Measurements from ENCODE around the gene ATP6V0A4. TPM values are rescaled to one million over a fixed set of nuclear protein-coding genes. Genes with fewer than 3 reads are reported as not detected.

ATP6V0A4 gene
- total RNA-seq, 1 donor from 2014 or later, result not detected

GRCh38 chr7:138770904-138771303 lies 27.1 kb downstream of the ATP6V0A4 start:
- Mint-ChIP-seq H3K36me3 (ENCODE audit: low read depth, unreplicated experiment) (no peaks in the 10 kb centered on the region), H3K9me3 (ENCODE audit: unreplicated experiment) (no peaks in the 10 kb centered on the region), H3K4me3 (ENCODE audit: unreplicated experiment) (no peak overlapping the region), H3K27ac (ENCODE audit: unreplicated experiment) (no peak overlapping the region), H3K27me3 (ENCODE audit: unreplicated experiment) (peaks cover 7% of the 10 kb centered on the region), H3K4me1 (ENCODE audit: unreplicated experiment) (no peaks in the 10 kb centered on the region)
- TF ChIP-seq CTCF (IDR thresholded peaks at IDR 0.05; ENCODE audit: unreplicated experiment), result no peak
- DNase-seq (ENCODE audit: low spot score), result no peak

- DNase-seq (ENCODE audit: low spot score), result no peak
- Mint-ChIP-seq H3K36me3 (ENCODE audit: low read depth, unreplicated experiment) (no peaks in the 10 kb centered on the region), H3K9me3 (ENCODE audit: unreplicated experiment) (no peaks in the 10 kb centered on the region), H3K4me1 (ENCODE audit: unreplicated experiment) (peaks cover 2% of the 10 kb centered on the region), H3K27me3 (ENCODE audit: unreplicated experiment) (peaks cover 5% of the 10 kb centered on the region), H3K4me3 (ENCODE audit: unreplicated experiment) (no peak overlapping the region), H3K27ac (ENCODE audit: unreplicated experiment) (no peak overlapping the region)
- TF ChIP-seq CTCF (IDR thresholded peaks at IDR 0.05; ENCODE audit: unreplicated experiment), result no peak
Measured at GRCh38 chr7:138768241-138768640, 29.8 kb downstream of the ATP6V0A4 start.

- Mint-ChIP-seq H3K27me3 (ENCODE audit: unreplicated experiment) (no peaks in the 10 kb centered on the region), H3K27ac (ENCODE audit: unreplicated experiment) (no peak overlapping the region), H3K4me3 (ENCODE audit: unreplicated experiment) (no peak overlapping the region), H3K36me3 (ENCODE audit: low read depth, unreplicated experiment) (no peaks in the 10 kb centered on the region), H3K9me3 (ENCODE audit: unreplicated experiment) (no peaks in the 10 kb centered on the region), H3K4me1 (ENCODE audit: unreplicated experiment) (no peaks in the 10 kb centered on the region)
- no peak for DNase-seq (ENCODE audit: low spot score)
- TF ChIP-seq CTCF (IDR thresholded peaks at IDR 0.05; ENCODE audit: unreplicated experiment), result no peak
Measured at GRCh38 chr7:138756591-138757242, 41.3 kb downstream of the ATP6V0A4 start.

- Mint-ChIP-seq H3K36me3 (ENCODE audit: low read depth, unreplicated experiment) (no peaks in the 10 kb centered on the region), H3K27ac (ENCODE audit: unreplicated experiment) (no peak overlapping the region), H3K27me3 (ENCODE audit: unreplicated experiment) (peaks cover 2% of the 10 kb centered on the region), H3K4me1 (ENCODE audit: unreplicated experiment) (no peaks in the 10 kb centered on the region), H3K4me3 (ENCODE audit: unreplicated experiment) (no peak overlapping the region), H3K9me3 (ENCODE audit: unreplicated experiment) (no peaks in the 10 kb centered on the region)
- DNase-seq (ENCODE audit: low spot score), result no peak
- TF ChIP-seq CTCF (IDR thresholded peaks at IDR 0.05; ENCODE audit: unreplicated experiment), result no peak
Measured at GRCh38 chr7:138755842-138756590, 42.0 kb downstream of the ATP6V0A4 start.

GRCh38 chr7:138755331-138755747 lies 42.7 kb downstream of the ATP6V0A4 start:
- Mint-ChIP-seq H3K27ac (ENCODE audit: unreplicated experiment) (no peak overlapping the region), H3K4me1 (ENCODE audit: unreplicated experiment) (no peaks in the 10 kb centered on the region), H3K9me3 (ENCODE audit: unreplicated experiment) (no peaks in the 10 kb centered on the region), H3K36me3 (ENCODE audit: low read depth, unreplicated experiment) (no peaks in the 10 kb centered on the region), H3K4me3 (ENCODE audit: unreplicated experiment) (no peak overlapping the region), H3K27me3 (ENCODE audit: unreplicated experiment) (peaks cover 4% of the 10 kb centered on the region)
- TF ChIP-seq CTCF (IDR thresholded peaks at IDR 0.05; ENCODE audit: unreplicated experiment), result no peak
- no peak for DNase-seq (ENCODE audit: low spot score)
